Vagina (tissue), 2 donors: ENCODE results near the gene LHX5. TPM values are rescaled to one million over a fixed set of nuclear protein-coding genes. Genes with fewer than 3 reads are reported as not detected.

ENCODE experiments used
- DNase-seq, 2 donors: peaks; one replicate each; pipeline ENCODE4 v3.0.0-alpha.2; 2017; ENCODE audit errors: extremely low spot score in 2 of 2
- H3K27ac ChIP-seq: fragments of 200-600 bp; sonication (generic); one replicate; pipeline ENCODE4 v1.5.1; 2019
- H3K27me3 ChIP-seq: fragments of 200-600 bp; sonication (generic); one replicate; pipeline ENCODE4 v1.5.1; 2019
- H3K36me3 ChIP-seq, 2 donors: fragments of 200-600 bp; sonication (generic); one replicate each; pipeline ENCODE4 v1.5.1; 2017 to 2019
- H3K4me1 ChIP-seq: fragments of 200-600 bp; sonication (generic); one replicate; pipeline ENCODE4 v1.5.1; 2019
- H3K4me3 ChIP-seq, 2 donors: fragments of 200-600 bp; sonication (generic); 1 replicate in 1 of 2; 2 replicates in 1 of 2; pipeline ENCODE4 v1.5.1; 2016 to 2019
- H3K9me3 ChIP-seq: fragments of 200-600 bp; sonication (generic); one replicate; pipeline ENCODE4 v1.5.1; 2019
- POLR2A ChIP-seq, 2 donors: fragments of 450-650 bp; IDR thresholded peaks; one replicate each; pipeline ENCODE4 v1.6.1; 2017; ENCODE audit warnings: antibody characterized with exemption in 2 of 2, mild to moderate bottlenecking in 2 of 2, moderate library complexity in 2 of 2
- POLR2AphosphoS5 ChIP-seq, 2 donors: sonication (generic); formaldehyde crosslinking; IDR thresholded peaks; one replicate each; pipeline ENCODE4 v1.9.0; 2017; ENCODE audit warnings: antibody characterized with exemption in 2 of 2, mild to moderate bottlenecking in 2 of 2, low read depth in 1 of 2; ENCODE audit not compliant: insufficient read depth in 1 of 2
- intact Hi-C: fragments of 100-400 bp; cut with DNase I; formaldehyde crosslinking; loops from one replicate; pipeline ENCODE4 v1.15.1; 2023
- total RNA-seq: library from RNA; depleted of rRNA; stranded (reverse); fragments of >200 nt; gene quantifications from one replicate; pipeline ENCODE4 v1.2.3, GENCODE V29; 2016
- TF ChIP-seq, protein P1 (sequence below), 3 experiments: fragments of 450-650 bp in 2 of 3; fragments of 200-600 bp in 1 of 3; sonication (generic) in 1 of 3; IDR thresholded peaks; one replicate each; pipeline ENCODE4 v1.5.1; 2017 to 2019; ENCODE audit warnings: antibody characterized with exemption in 3 of 3, mild to moderate bottlenecking in 2 of 3, moderate library complexity in 2 of 3

Gene LHX5
- total RNA-seq, 1 donor from 2014 or later = not detected

DNA sequence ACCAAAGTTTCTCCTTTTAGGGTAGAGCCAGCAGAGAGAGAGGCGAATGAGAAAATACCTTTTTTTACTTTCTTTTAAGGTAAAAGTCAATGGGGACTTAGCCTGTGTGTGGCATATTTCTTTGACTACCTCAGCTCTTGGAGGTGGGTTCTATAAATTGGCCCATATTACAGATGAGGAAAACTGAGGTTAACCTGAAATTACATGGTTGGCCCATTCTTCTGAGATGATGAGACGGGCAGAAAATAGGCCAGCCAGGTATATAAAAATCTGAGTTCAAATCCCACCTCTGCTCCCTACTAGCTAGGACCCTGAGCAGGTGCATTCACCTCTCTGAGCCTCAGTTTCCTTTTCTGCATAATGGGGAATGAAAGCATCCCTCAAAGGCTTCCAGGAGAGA is 22.4 kb downstream of the LHX5 start:
- intact Hi-C loops = no loop called here
- H3K4me1 ChIP-seq = no peaks in the 10 kb centered on the region
- DNase-seq = no peak
- no peaks in the 10 kb centered on the region for H3K9me3 ChIP-seq
- H3K4me3 ChIP-seq = no peak overlapping the region
- no peaks in the 10 kb centered on the region for H3K36me3 ChIP-seq
- no peaks in the 10 kb centered on the region for H3K27me3 ChIP-seq
- no peak overlapping the region for H3K27ac ChIP-seq
- TF ChIP-seq POLR2A (IDR thresholded peaks at IDR 0.05) (no peak), POLR2AphosphoS5 (IDR thresholded peaks at IDR 0.05; ENCODE audit: insufficient read depth in 1 of 2, low read depth in 1 of 2) (no peak)
- TF ChIP-seq, protein P1, sequence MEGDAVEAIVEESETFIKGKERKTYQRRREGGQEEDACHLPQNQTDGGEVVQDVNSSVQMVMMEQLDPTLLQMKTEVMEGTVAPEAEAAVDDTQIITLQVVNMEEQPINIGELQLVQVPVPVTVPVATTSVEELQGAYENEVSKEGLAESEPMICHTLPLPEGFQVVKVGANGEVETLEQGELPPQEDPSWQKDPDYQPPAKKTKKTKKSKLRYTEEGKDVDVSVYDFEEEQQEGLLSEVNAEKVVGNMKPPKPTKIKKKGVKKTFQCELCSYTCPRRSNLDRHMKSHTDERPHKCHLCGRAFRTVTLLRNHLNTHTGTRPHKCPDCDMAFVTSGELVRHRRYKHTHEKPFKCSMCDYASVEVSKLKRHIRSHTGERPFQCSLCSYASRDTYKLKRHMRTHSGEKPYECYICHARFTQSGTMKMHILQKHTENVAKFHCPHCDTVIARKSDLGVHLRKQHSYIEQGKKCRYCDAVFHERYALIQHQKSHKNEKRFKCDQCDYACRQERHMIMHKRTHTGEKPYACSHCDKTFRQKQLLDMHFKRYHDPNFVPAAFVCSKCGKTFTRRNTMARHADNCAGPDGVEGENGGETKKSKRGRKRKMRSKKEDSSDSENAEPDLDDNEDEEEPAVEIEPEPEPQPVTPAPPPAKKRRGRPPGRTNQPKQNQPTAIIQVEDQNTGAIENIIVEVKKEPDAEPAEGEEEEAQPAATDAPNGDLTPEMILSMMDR (IDR thresholded peaks at IDR 0.05) = no peak

DNA sequence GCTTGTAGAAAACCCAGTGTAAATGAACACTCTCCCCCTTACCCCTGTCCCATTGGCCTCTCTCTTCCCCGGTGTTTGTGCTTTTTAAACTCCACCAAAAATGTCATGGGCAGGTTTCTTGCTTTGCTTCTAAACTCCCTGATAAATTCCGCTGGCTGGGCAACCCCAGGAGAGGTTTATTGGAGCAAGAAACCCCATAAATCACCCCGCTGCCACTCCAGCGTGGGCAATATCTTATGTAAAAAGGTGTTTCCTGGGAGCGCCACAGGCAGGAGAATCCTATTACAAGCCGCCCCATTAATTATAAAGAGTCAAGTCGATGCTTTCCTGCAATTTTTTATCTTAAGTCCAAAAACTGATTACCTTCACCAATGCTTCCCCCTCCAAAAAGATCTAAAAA is 22.8 kb downstream of the LHX5 start:
- DNase-seq = no peak
- intact Hi-C loops = no loop called here
- Histone ChIP-seq H3K36me3 (no peaks in the 10 kb centered on the region), H3K9me3 (no peaks in the 10 kb centered on the region), H3K27me3 (no peaks in the 10 kb centered on the region), H3K4me1 (no peaks in the 10 kb centered on the region), H3K27ac (no peak overlapping the region), H3K4me3 (no peak overlapping the region)
- no peak for TF ChIP-seq POLR2A (IDR thresholded peaks at IDR 0.05)
- TF ChIP-seq, protein P1 (IDR thresholded peaks at IDR 0.05) = no peak
- no peak for TF ChIP-seq POLR2AphosphoS5 (IDR thresholded peaks at IDR 0.05; ENCODE audit: insufficient read depth in 1 of 2, low read depth in 1 of 2)

DNA sequence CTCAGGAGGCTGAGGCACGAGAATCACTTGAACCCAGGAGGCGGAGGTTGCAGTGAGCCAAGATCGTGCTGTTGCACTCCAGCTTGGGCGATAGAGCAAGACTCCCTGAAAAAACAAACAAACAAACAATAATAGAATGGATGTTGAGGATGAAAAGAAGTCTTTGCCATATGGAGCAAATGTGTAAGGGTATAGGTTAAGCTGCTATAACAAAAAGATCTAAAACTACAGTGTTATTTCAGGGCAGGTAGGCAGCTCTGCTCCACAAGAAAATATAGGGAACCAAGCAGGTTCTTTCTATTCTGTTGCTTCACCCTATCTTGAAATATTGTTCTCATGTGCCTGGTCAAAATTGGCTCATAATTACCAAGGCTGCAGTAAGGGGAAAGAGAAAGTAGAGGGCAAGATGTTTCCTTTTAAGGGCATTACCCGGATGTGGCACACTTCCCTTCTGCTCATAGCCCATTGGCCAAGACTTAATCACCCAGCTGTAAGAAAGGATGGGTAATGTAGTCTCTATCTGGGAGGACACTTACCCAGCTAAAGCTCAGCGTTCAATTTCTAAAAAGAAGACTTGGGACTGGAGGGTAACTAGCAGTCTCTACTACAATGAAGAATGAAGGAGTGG is 26.0 kb downstream of the LHX5 start:
- no peaks in the 10 kb centered on the region for H3K9me3 ChIP-seq
- no peak overlapping the region for H3K4me3 ChIP-seq
- no peak overlapping the region for H3K27ac ChIP-seq
- no peak for TF ChIP-seq POLR2AphosphoS5 (IDR thresholded peaks at IDR 0.05; ENCODE audit: insufficient read depth in 1 of 2, low read depth in 1 of 2)
- TF ChIP-seq, protein P1 (IDR thresholded peaks at IDR 0.05) = no peak
- no peak for TF ChIP-seq POLR2A (IDR thresholded peaks at IDR 0.05)
- intact Hi-C loops = no loop called here
- no peaks in the 10 kb centered on the region for H3K4me1 ChIP-seq
- no peak for DNase-seq
- H3K36me3 ChIP-seq = no peaks in the 10 kb centered on the region
- no peaks in the 10 kb centered on the region for H3K27me3 ChIP-seq

DNA sequence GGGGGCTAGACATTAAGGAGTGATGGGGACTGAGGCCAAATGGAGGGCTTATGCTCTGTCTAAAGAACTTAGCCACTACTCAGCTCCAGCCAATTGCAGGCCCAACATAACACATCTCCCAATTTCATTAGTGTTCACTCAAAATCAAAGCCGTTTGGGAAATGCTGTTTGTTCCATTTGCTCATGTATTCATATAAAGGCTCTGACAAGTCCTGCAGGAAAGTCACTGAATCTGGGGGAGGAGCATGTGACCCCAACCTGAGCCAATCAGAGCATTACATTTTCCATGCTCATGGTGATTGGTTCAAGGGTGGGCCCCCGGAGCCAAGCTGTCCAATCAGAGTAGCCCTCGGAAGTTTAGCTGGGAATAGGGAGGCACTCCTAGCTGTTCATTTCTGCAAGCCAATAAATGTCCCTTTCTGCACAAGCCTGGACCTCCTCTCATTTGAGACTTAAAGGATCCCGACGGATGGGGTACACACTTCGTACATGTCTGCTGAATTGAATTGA is 28.6 kb downstream of the LHX5 start:
- no peaks in the 10 kb centered on the region for H3K9me3 ChIP-seq
- DNase-seq = no peak
- H3K4me1 ChIP-seq = no peaks in the 10 kb centered on the region
- TF ChIP-seq POLR2AphosphoS5 (IDR thresholded peaks at IDR 0.05; ENCODE audit: insufficient read depth in 1 of 2, low read depth in 1 of 2) (no peak), POLR2A (IDR thresholded peaks at IDR 0.05) (no peak)
- TF ChIP-seq, protein P1 (IDR thresholded peaks at IDR 0.05) = no peak
- no peaks in the 10 kb centered on the region for H3K27me3 ChIP-seq
- H3K36me3 ChIP-seq = no peaks in the 10 kb centered on the region
- intact Hi-C loops = no loop called here
- H3K27ac ChIP-seq = no peak overlapping the region
- no peak overlapping the region for H3K4me3 ChIP-seq
